Measurements from ENCODE around the gene SC5D. TPM values are rescaled to one million over a fixed set of nuclear protein-coding genes. Genes with fewer than 3 reads are reported as not detected.

SC5D gene, protein sequence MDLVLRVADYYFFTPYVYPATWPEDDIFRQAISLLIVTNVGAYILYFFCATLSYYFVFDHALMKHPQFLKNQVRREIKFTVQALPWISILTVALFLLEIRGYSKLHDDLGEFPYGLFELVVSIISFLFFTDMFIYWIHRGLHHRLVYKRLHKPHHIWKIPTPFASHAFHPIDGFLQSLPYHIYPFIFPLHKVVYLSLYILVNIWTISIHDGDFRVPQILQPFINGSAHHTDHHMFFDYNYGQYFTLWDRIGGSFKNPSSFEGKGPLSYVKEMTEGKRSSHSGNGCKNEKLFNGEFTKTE
- total RNA-seq = 20.6 TPM
- long read RNA-seq, transcript SC5D-201 (5 exons, 2,456 nt) = major isoform, 29 of 33 reads
- long read RNA-seq, partial matches to known transcripts = 2 of 33 reads
- long read RNA-seq, other reads (novel, unspliced or antisense) = 1 of 33 reads

- peak; percentile 98 for DNase-seq (ENCODE audit: low spot score)
- intact Hi-C loops (cut with DNase I) = no loop called here
Measured at GRCh38 chr11:121292495-121293287, at the start of gene SC5D. Gene SC5D, plus strand, starts transcription at chr11:121292771. Its CDS starts 10,605 bp downstream, at chr11:121303376.

GRCh38 chr11:121244884-121245283, 47.7 kb upstream of the SC5D start:
- intact Hi-C loops (cut with DNase I) = loop anchor here (5.0 kb wide), 1 partner anchor 347 kb away; no protein-coding TSS in a partner anchor
- no peak for DNase-seq (ENCODE audit: low spot score)

GRCh38 chr11:121246021-121246768, 46.4 kb upstream of the SC5D start:
- no peak for DNase-seq (ENCODE audit: low spot score)
- intact Hi-C loops (cut with DNase I) = loop anchor here (5.0 kb wide), 1 partner anchor 346 kb away; no protein-coding TSS in a partner anchor

DNA sequence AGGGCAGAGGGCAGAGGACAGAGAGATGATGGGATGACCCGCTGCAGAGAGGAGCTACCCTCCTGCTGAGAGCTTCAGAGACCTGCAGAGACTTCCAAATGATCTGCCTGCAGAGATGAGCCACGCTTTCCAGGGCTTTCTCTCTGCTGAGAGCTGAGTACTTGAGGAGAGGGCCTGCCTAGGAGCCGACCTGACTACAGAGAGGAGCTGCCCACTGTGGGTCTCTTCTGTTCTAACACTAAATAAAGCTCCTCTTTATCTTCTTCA, 45.9 kb upstream of the SC5D start:
- intact Hi-C loops (cut with DNase I) = loop anchor here (5.0 kb wide), 1 partner anchor 346 kb away; no protein-coding TSS in a partner anchor
- no peak for DNase-seq (ENCODE audit: low spot score)

- intact Hi-C loops (cut with DNase I) = loop anchor here (5.0 kb wide), 1 partner anchor 344 kb away; no protein-coding TSS in a partner anchor
- no peak for DNase-seq (ENCODE audit: low spot score)
Measured at GRCh38 chr11:121248496-121248895, 44.1 kb upstream of the SC5D start.

GRCh38 chr11:121249039-121249663, 43.4 kb upstream of the SC5D start:
- intact Hi-C loops (cut with DNase I) = loop anchor here (5.0 kb wide), 1 partner anchor 343 kb away; no protein-coding TSS in a partner anchor
- no peak for DNase-seq (ENCODE audit: low spot score)

DNA sequence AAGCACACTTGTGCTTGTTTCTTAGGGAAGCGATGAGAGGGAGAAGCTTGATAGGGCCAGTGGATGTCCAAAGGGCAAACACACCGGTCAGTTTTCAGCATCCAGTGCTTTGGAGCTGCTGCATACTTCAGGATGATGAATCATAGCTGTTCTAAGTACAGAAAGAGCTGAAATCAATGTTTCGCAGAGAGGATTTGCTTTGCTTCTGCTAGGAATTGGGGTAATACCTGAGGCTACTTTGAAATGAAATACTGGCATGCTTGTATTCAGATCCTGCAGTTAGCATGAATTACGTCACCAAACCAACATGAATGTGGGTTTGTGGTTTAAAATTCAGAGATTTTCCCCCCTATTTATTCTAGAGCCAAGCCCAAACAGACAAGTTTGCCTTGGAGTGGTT, 41.7 kb upstream of the SC5D start:
- DNase-seq (ENCODE audit: low spot score) = no peak
- intact Hi-C loops (cut with DNase I) = no loop called here

GRCh38 chr11:121253951-121254350, 38.6 kb upstream of the SC5D start:
- intact Hi-C loops (cut with DNase I) = no loop called here
- DNase-seq (ENCODE audit: low spot score) = no peak

GRCh38 chr11:121254756-121255155, 37.8 kb upstream of the SC5D start:
- no peak for DNase-seq (ENCODE audit: low spot score)
- intact Hi-C loops (cut with DNase I) = no loop called here

- intact Hi-C loops (cut with DNase I) = no loop called here
- DNase-seq (ENCODE audit: low spot score) = no peak
Measured at GRCh38 chr11:121255473-121256125, 37.0 kb upstream of the SC5D start.

GRCh38 chr11:121257289-121257688, 35.3 kb upstream of the SC5D start:
- DNase-seq (ENCODE audit: low spot score) = no peak
- intact Hi-C loops (cut with DNase I) = no loop called here

DNA sequence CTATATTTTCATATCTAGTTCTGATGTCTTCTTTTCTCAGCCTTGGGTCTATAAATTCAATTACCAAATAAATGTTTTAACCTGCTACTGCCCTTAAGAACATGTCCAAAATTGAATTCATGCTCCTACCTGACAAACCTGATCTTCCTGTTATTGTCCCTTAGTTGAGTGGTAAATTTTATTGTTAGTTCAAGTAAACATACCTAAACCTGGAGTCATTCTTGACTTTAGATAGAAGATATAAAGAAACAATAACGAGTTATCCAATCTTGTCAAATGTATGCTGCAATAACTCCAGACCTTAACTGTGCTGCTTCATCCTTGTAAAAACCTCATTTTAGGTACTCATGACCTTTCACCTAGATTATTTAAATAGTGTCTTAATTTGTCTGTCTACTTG, 34.6 kb upstream of the SC5D start:
- no peak for DNase-seq (ENCODE audit: low spot score)
- intact Hi-C loops (cut with DNase I) = no loop called here

DNA sequence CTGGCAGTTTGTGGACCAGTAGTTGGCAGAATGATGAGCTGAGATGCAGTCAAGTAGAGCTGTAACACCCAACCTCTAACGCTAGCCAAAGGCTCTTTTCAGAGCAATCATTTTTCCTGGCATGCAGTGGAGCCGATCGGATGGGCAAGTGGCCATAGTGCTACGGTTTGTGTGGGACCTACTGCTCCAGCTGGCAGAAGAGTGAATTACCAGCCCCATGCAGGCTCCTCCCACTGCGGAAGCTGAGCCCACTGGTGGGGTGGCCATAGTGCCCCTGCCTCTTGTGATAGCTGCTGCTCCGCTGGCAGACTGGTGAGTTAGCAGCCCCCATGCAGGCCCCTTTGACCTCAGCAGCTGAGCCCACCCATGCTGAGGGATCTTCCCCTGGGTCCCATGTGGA, 27.0 kb upstream of the SC5D start:
- intact Hi-C loops (cut with DNase I) = no loop called here
- no peak for DNase-seq (ENCODE audit: low spot score)

- no peak for DNase-seq (ENCODE audit: low spot score)
- intact Hi-C loops (cut with DNase I) = no loop called here
Measured at GRCh38 chr11:121268581-121268980, 24.0 kb upstream of the SC5D start.

DNA sequence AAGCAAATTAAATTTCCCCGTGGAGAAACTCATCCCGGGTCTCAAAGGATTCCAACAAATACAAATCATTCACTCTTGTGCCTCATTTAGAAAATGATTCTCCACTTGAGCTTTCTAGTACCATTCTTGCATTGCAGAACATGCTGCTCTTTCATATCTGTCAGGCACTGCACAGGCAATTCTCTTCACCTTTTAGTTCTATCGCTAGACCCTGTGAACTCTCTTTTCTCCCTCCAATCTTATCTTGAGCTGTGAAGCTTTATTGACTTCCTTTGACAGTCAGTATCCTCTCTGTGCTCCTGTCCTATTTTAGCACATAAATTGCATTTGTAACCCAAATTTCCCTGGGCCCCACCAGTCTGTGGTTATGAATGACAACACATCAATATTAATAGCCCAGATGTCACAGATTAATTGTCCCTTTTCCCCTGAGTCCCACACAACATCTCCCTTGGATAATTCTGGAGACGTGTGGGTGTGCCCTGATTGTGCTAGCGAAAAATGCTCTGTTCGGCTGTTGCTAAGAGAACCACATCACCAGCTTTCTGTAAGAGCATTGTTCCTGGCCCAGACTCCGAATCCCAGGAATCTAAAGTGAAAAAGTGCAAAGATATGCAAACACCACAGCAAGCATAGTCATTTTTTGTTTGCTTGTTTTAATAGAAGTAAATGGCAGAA, 22.4 kb upstream of the SC5D start:
- intact Hi-C loops (cut with DNase I) = no loop called here
- DNase-seq (ENCODE audit: low spot score) = no peak

- intact Hi-C loops (cut with DNase I) = no loop called here
- DNase-seq (ENCODE audit: low spot score) = no peak
Measured at GRCh38 chr11:121274332-121274991, 18.1 kb upstream of the SC5D start.

- DNase-seq (ENCODE audit: low spot score) = no peak
Measured at GRCh38 chr11:121281698-121282097, 10.9 kb upstream of the SC5D start.

GRCh38 chr11:121282386-121282785, 10.2 kb upstream of the SC5D start:
- intact Hi-C loops (cut with DNase I) = no loop called here

More at GRCh38 chr11:121281698-121282097, 10.9 kb upstream of the SC5D start:
- intact Hi-C loops (cut with DNase I) = no loop called here

More at GRCh38 chr11:121282386-121282785, 10.2 kb upstream of the SC5D start:
- no peak for DNase-seq (ENCODE audit: low spot score)
